Glutamatergic neuron (in vitro differentiated cells): ENCODE measurements around the gene TPST2. TPM values are rescaled to one million over a fixed set of nuclear protein-coding genes. Genes with fewer than 3 reads are reported as not detected.

Experiments used
- DNase-seq: peaks from one replicate; pipeline ENCODE4 v3.0.0; 2022
- H3K27ac Mint-ChIP-seq: one replicate; pipeline ENCODE4 v1.8.0; 2020; ENCODE audit warnings: mild to moderate bottlenecking, mixed read lengths, inconsistent platforms; ENCODE audit not compliant: unreplicated experiment
- H3K27me3 Mint-ChIP-seq: one replicate; pipeline ENCODE4 v1.8.0; 2020; ENCODE audit warnings: mild to moderate bottlenecking, moderate library complexity, mixed read lengths, inconsistent platforms; ENCODE audit not compliant: unreplicated experiment
- H3K36me3 Mint-ChIP-seq: one replicate; pipeline ENCODE4 v1.8.0; 2020; ENCODE audit warnings: mild to moderate bottlenecking, mixed read lengths, inconsistent platforms; ENCODE audit not compliant: unreplicated experiment
- H3K4me1 Mint-ChIP-seq: one replicate; pipeline ENCODE4 v1.8.0; 2020; ENCODE audit warnings: mild to moderate bottlenecking, low read depth, mixed read lengths, inconsistent platforms; ENCODE audit not compliant: unreplicated experiment
- H3K4me3 Mint-ChIP-seq: one replicate; pipeline ENCODE4 v1.8.0; 2020; ENCODE audit warnings: mild to moderate bottlenecking, mixed read lengths, inconsistent platforms; ENCODE audit not compliant: unreplicated experiment
- H3K9me3 Mint-ChIP-seq: one replicate; pipeline ENCODE4 v1.8.0; 2020; ENCODE audit warnings: mild to moderate bottlenecking, moderate library complexity, mixed read lengths, inconsistent platforms; ENCODE audit not compliant: unreplicated experiment
- CTCF ChIP-seq: fragments of 200-600 bp; sonication (generic); IDR thresholded peaks from one replicate; pipeline ENCODE4 v1.5.0; 2021; ENCODE audit not compliant: partially characterized antibody, unreplicated experiment
- total RNA-seq: library from RNA; stranded (reverse); fragmentation: NEBNext Ultra II Directional; extraction: Animal tissue kit (Norgen Biotek cat#: 25700); gene quantifications from one replicate; pipeline ENCODE4 v1.2.1, GENCODE V29; 2021; ENCODE audit not compliant: unreplicated experiment

The TPST2 gene
- total RNA-seq, 1 donor from 2014 or later = 10.6 TPM

GRCh38 chr22:26574001-26574723 is 15.8 kb downstream of the TPST2 start:
- Mint-ChIP-seq H3K27ac (no peak overlapping the region), H3K4me3 (no peak overlapping the region), H3K27me3 (peaks cover 11% of the 10 kb centered on the region), H3K4me1 (peaks cover 10% of the 10 kb centered on the region), H3K36me3 (no peaks in the 10 kb centered on the region), H3K9me3 (peaks cover 2% of the 10 kb centered on the region)
- TF ChIP-seq CTCF = no peak
- no peak for DNase-seq

GRCh38 chr22:26573026-26573662 is 16.8 kb downstream of the TPST2 start:
- no peak overlapping the region for H3K4me3 Mint-ChIP-seq
- no peak overlapping the region for H3K27ac Mint-ChIP-seq
- peaks cover 14% of the 10 kb centered on the region for H3K4me1 Mint-ChIP-seq
- no peak for TF ChIP-seq CTCF
- peaks cover 2% of the 10 kb centered on the region for H3K9me3 Mint-ChIP-seq
- H3K36me3 Mint-ChIP-seq = no peaks in the 10 kb centered on the region
- peaks cover 11% of the 10 kb centered on the region for H3K27me3 Mint-ChIP-seq
- DNase-seq = no peak

GRCh38 chr22:26570864-26571525 is 18.9 kb downstream of the TPST2 start:
- Mint-ChIP-seq H3K36me3 (no peaks in the 10 kb centered on the region), H3K9me3 (no peaks in the 10 kb centered on the region), H3K27ac (no peak overlapping the region), H3K4me3 (no peak overlapping the region), H3K4me1 (peaks cover 15% of the 10 kb centered on the region), H3K27me3 (peaks cover 11% of the 10 kb centered on the region)
- no peak for DNase-seq
- no peak for TF ChIP-seq CTCF

GRCh38 chr22:26570115-26570514 is 19.8 kb downstream of the TPST2 start:
- no peak for DNase-seq
- Mint-ChIP-seq H3K27me3 (peaks cover 7% of the 10 kb centered on the region), H3K9me3 (no peaks in the 10 kb centered on the region), H3K4me1 (peaks cover 10% of the 10 kb centered on the region), H3K4me3 (no peak overlapping the region), H3K36me3 (no peaks in the 10 kb centered on the region), H3K27ac (no peak overlapping the region)
- TF ChIP-seq CTCF = no peak
